Panc1 (cell line): Measurements from ENCODE around the gene MSTO1. TPM values are rescaled to one million over a fixed set of nuclear protein-coding genes. Genes with fewer than 3 reads are reported as not detected.
"Not testable (repeated sequence)": the region's sequence is repeated elsewhere in the genome, so short reads cannot be mapped to it uniquely, and the experiment has no call there.

Experiments used
- ATAC-seq: fragments of 200-7000 bp; cut with Tn5 transposase; 2 replicates; pipeline ENCODE4 v1.9.1; 2020; ENCODE audit warnings: mild to moderate bottlenecking, moderate library complexity
- BruUV-seq: library from RNA; stranded (reverse); fragments of 400-500 nt; replicated peaks from 2 replicates; lab custom pipeline; 2021; lab: Mats Ljungman, UMichigan
- CTCF ChIA-PET: fragments of 300-600 bp; sonication (Branson Sonifier 250); formaldehyde crosslinking; loops from one replicate; lab custom pipeline; 2022; ENCODE audit warnings: antibody characterized with exemption; lab: Charles Lee
- POLR2A ChIA-PET: fragments of 300-600 bp; sonication (Branson Sonifier 250); formaldehyde crosslinking; loops from one replicate; lab custom pipeline; 2022; ENCODE audit warnings: antibody characterized with exemption; lab: Charles Lee
- DNase-seq: peaks from one replicate; pipeline ENCODE4 v3.0.0-alpha.2; 2010; ENCODE audit warnings: low read depth, low spot score
- H3K27ac ChIP-seq: 2 replicates; pipeline ENCODE4 v1.5.1; 2011; ENCODE audit warnings: mild to moderate bottlenecking, low read length, inconsistent platforms
- H3K27me3 ChIP-seq: fragments of 200-500 bp; sonication (Bioruptor generic); 2 replicates; pipeline ENCODE4 v1.6.0; 2014; ENCODE audit warnings: low read length, inconsistent platforms; ENCODE audit not compliant: control insufficient read depth, insufficient read depth
- H3K36me3 ChIP-seq: fragments of 200-500 bp; sonication (Bioruptor generic); 2 replicates; pipeline ENCODE4 v1.5.1; 2014; ENCODE audit warnings: inconsistent platforms, mild to moderate bottlenecking, low read length, moderate library complexity; ENCODE audit not compliant: control insufficient read depth, insufficient read depth
- H3K4me1 ChIP-seq: 2 replicates; pipeline ENCODE4 v1.5.1; 2011; ENCODE audit warnings: inconsistent platforms, mild to moderate bottlenecking, low read length, moderate library complexity; ENCODE audit not compliant: control insufficient read depth, insufficient read depth
- H3K4me3 ChIP-seq, 2 experiments: 2 replicates each; pipeline ENCODE4 v1.5.1; 2011 to 2012; ENCODE audit warnings: low read depth in 2 of 2, low read length in 2 of 2, mild to moderate bottlenecking in 2 of 2, inconsistent platforms in 1 of 2, moderate library complexity in 1 of 2
- H3K9me3 ChIP-seq: fragments of 200-500 bp; sonication (Bioruptor generic); 2 replicates; pipeline ENCODE4 v1.5.1; 2014; ENCODE audit warnings: low read depth, mild to moderate bottlenecking, inconsistent platforms, low read length, moderate library complexity; ENCODE audit not compliant: control insufficient read depth, insufficient read depth
- CTCF ChIP-seq: fragments of 450-650 bp; IDR thresholded peaks from 2 replicates; pipeline ENCODE4 v1.5.1; 2017; ENCODE audit warnings: mild to moderate bottlenecking
- POLR2AphosphoS5 ChIP-seq: IDR thresholded peaks from 2 replicates; pipeline ENCODE4 v1.6.1; 2012; ENCODE audit warnings: mild to moderate bottlenecking, low read depth, low read length, moderate library complexity
- REST ChIP-seq, 2 experiments: IDR thresholded peaks; 2 replicates each; pipeline ENCODE4 v1.6.1; 2011 to 2012; ENCODE audit warnings: low read depth in 2 of 2, control low read depth in 1 of 2, low read length in 1 of 2, mild to moderate bottlenecking in 1 of 2, moderate library complexity in 1 of 2; ENCODE audit not compliant: insufficient read depth in 1 of 2
- SIN3A ChIP-seq: IDR thresholded peaks from 2 replicates; pipeline ENCODE4 v1.6.1; 2012; ENCODE audit warnings: low read depth, mild to moderate bottlenecking, low read length, moderate library complexity, borderline replicate concordance; ENCODE audit not compliant: insufficient read depth
- TCF7L2 ChIP-seq: IDR thresholded peaks from 2 replicates; pipeline ENCODE4 v1.6.1; 2011; ENCODE audit warnings: mild to moderate bottlenecking, low read depth, low read length, inconsistent platforms
- in situ Hi-C: cut with HindIII; loops from 2 replicates; pipeline ENCODE4 v1.10.0; 2016; ENCODE audit warnings: low sequenced_read_pairs, low pct_unique_long_range_greater_than_20kb
- intact Hi-C: fragments of 100-400 bp; cut with micrococcal nuclease; formaldehyde crosslinking; loops from one replicate; pipeline ENCODE4 v1.10.0; 2022; ENCODE audit not compliant: unreplicated experiment
- total RNA-seq: library from RNA; stranded (reverse); gene quantifications from one replicate; pipeline ENCODE4 v1.2.1, GENCODE V29; 2021; ENCODE audit not compliant: unreplicated experiment

MSTO1 gene
- total RNA-seq, 1 experiment from 2014 or later: 60.9 TPM

DNA sequence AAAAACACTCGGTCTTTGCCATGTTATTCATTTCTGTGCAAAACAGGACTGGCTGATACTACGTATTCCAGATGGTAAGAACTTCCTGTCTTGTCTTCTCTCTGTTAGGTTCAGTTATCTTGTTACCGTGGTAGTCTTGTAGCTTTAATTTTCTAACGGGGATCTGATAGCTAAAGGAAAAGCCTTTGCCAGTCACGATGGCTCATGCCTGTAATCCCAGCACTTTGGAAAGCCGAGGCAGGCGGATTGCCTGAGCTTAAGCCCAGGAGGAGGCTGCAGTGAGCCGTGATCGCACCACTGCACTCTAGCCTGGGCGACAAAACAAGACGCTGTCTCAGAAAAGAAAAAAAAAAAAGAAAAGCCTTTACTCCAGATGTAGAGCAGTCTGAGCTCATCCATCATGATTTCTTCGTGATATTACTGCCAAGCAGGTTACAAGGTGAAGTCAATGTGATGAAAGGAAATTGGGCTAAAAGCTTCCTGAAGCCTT lies 11.1 kb upstream of the MSTO1 start:
- TF ChIP-seq CTCF (no peak), TCF7L2 (no peak), POLR2AphosphoS5 (no peak), REST (IDR thresholded peaks at IDR 0.05; ENCODE audit: insufficient read depth in 1 of 2, low read depth in 2 of 2, low read length in 1 of 2) (no peak), SIN3A (no peak)
- intact Hi-C loops: no loop called here
- in situ Hi-C loops: no loop called here

GRCh38 chr1:155599828-155600572 lies 10.0 kb upstream of the MSTO1 start:
- CTCF ChIA-PET, H3K36me3 ChIP-seq, in situ Hi-C loops, H3K27me3 ChIP-seq, POLR2A ChIA-PET, H3K4me1 ChIP-seq, BruUV-seq, H3K4me3 ChIP-seq, ATAC-seq, DNase-seq, intact Hi-C loops, H3K9me3 ChIP-seq, H3K27ac ChIP-seq: not testable (repeated sequence)

More for the DNA sequence above, 11.1 kb upstream of the MSTO1 start:
- ATAC-seq: peak; percentile 48
- BruUV-seq: no TSS peak
- no peaks in the 10 kb centered on the region for H3K4me1 ChIP-seq
- ChIA-PET CTCF (interaction anchor here (0.7 kb wide), 1 partner anchor 348 kb away, joined by 5 read pairs; no protein-coding TSS in a partner anchor), POLR2A (interaction anchor here (0.6 kb wide), 2 partner anchors 49 to 153 kb away, joined by 5 to 6 read pairs; no protein-coding TSS in a partner anchor)
- no peaks in the 10 kb centered on the region for H3K27me3 ChIP-seq
- no peak overlapping the region for H3K27ac ChIP-seq
- H3K36me3 ChIP-seq: no peaks in the 10 kb centered on the region
- DNase-seq: no peak
- H3K4me3 ChIP-seq: no peak overlapping the region
- no peaks in the 10 kb centered on the region for H3K9me3 ChIP-seq

- intact Hi-C loops (no loop called here), in situ Hi-C loops (no loop called here)
- no peaks in the 10 kb centered on the region for H3K9me3 ChIP-seq
- CTCF ChIA-PET: no interaction called here
- no peak overlapping the region; the same call in 1 of the 2 replicates for H3K27ac ChIP-seq
- no peak for ATAC-seq
- no TSS peak for BruUV-seq
- no peak overlapping the region for H3K4me3 ChIP-seq
- no peak for TF ChIP-seq POLR2AphosphoS5
- TF ChIP-seq SIN3A: no peak
- no peak for TF ChIP-seq CTCF
- no peak for TF ChIP-seq TCF7L2
- TF ChIP-seq REST (IDR thresholded peaks at IDR 0.05; ENCODE audit: insufficient read depth in 1 of 2, low read depth in 2 of 2, low read length in 1 of 2): no peak
- H3K27me3 ChIP-seq: no peaks in the 10 kb centered on the region
- POLR2A ChIA-PET: interaction anchor here (0.5 to 0.6 kb wide), 2 partner anchors 33 to 263 kb away, joined by 7 to 10 read pairs; no protein-coding TSS in a partner anchor
- no peaks in the 10 kb centered on the region for H3K4me1 ChIP-seq
- DNase-seq: no peak
- H3K36me3 ChIP-seq: no peaks in the 10 kb centered on the region
Observed at GRCh38 chr1:155607708-155608107, 2.3 kb upstream of the MSTO1 start.
